Measurements from ENCODE around the gene TYK2. TPM values are rescaled to one million over a fixed set of nuclear protein-coding genes. Genes with fewer than 3 reads are reported as not detected.
"Not testable (repeated sequence)": the region's sequence is repeated elsewhere in the genome, so short reads cannot be mapped to it uniquely, and the experiment has no call there.

The TYK2 gene
- total RNA-seq, 2 experiments from 2014 or later: 277 to 296 TPM

DNA sequence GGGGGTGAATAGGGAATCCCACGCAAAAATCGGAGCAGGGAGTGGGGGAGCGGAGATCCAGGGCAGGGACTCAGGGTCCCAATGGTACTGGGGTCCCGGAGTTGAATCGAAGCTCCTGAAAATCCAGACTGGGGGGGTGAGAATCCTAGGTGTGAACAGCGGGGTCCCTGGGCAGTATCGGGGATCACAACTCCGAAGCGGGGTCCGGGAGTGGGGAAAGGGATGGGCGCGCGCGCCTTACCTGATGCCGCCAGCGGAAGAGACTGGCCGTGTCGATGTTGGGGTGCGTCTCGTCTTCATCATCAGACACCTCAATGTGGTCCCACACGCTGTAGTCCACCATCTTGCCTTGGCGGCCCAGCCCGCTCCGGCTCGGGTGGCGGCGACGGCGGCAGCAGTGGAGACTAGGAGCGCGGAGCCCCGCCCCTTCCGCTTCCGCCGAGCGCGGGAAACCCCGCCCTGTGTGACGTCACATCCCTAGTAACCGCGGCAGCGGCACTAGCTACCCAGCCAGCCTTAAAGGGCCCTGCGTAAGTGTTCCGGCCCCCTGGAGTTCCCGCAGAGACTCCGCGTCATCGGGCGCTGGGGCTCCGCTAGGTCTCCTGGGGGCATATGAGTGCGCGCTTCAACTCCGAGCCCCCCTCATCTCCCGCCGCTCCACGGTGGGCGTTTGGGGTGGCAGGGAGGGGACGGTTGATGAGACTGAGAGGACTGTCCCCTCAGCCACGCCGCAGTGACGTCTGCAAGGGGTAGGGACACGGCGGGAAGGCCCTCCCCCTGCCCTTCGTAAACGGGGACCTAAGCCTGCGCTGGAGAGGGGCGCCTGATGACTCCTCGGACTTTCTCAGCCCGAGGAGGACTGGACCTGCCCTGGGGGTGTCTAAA, 23.0 kb upstream of the TYK2 start, which contains the start of gene CDC37:
CDC37 (minus strand) TSS at position 406 of the 885 bp plus-strand sequence; CDS start at position 343, 63 bp downstream.
- Mint-ChIP-seq H3K36me3 (peaks cover 19% of the 10 kb centered on the region), H3K27ac (peak within 1 kb of the TSS; percentile 93), H3K9me3 (ENCODE audit: low read depth) (no peaks in the 10 kb centered on the region), H3K4me1 (peaks cover 60% of the 10 kb centered on the region), H3K27me3 (no peaks in the 10 kb centered on the region), H3K4me3 (peak within 1 kb of the TSS; percentile 97)
- CTCF ChIA-PET: interaction anchor here (0.6 to 23.2 kb wide), 30 partner anchors 12 to 462 kb away, joined by 3 to 1020 read pairs (median 4); partner anchors contain the start of genes CDKN2D, ICAM1, PDE4A and QTRT1
- ATAC-seq: peak; percentile 71
- DNase-seq: peak; percentile 98

DNA sequence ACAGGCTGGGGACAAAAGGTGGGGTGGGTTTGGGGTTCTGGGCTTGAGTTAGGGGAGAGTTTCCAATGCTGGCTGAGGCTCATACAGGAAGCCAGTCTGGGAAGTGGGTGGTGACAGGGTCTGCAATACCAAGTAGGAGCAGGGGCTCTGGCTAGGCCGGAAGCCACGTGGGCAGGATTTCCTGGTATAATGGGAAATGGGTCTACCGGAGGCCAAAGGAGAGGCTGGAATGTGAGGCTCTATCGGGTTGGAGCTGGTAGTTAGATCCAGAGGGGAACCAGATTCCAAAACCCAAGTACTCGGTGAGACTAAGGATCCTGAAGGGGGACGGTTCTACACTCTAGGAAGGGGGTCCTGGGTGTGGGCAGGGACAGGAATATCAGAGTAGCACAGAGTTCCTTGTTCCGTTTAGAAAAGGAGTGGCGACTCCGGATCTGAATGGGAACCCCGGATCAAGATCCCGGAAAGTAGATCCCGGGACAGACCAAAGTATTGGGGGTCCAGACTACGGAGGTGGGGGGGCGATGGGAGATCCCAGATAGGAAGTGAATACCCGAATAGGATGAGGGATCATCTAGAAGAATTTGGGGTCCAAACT, 22.2 kb upstream of the TYK2 start:
- CTCF ChIA-PET: interaction anchor here (1.2 to 23.2 kb wide), 14 partner anchors 10 to 166 kb away, joined by 3 to 1020 read pairs (median 16); partner anchors contain the start of genes CDKN2D, ICAM1 and PDE4A
- H3K27ac Mint-ChIP-seq: peak overlapping the region; percentile 93
- H3K4me3 Mint-ChIP-seq: peak overlapping the region; percentile 97
- peaks cover 22% of the 10 kb centered on the region for H3K36me3 Mint-ChIP-seq
- ATAC-seq (no peak), DNase-seq (peak; percentile 58)
- no peaks in the 10 kb centered on the region for H3K27me3 Mint-ChIP-seq
- H3K9me3 Mint-ChIP-seq (ENCODE audit: low read depth): no peaks in the 10 kb centered on the region
- H3K4me1 Mint-ChIP-seq: peaks cover 57% of the 10 kb centered on the region

DNA sequence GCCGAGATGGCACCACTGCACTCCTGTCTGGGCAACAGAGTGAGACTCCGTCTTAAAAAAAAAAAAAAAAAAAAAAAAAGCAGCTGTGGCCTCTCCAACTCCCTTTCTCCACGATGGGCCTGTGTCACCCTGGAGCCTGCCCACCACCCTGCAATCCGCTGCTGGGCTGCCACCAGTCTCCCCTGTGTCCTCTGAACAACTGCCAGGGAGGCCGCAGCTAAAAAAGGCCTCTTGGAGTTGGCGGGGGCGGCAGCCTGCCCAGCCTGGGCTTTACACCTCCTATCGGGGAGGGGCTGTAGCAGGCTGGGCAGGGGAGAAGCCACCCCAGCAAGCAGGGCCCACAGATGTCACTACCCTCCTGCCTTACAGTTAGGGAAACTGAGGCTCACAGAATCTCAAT, 19.5 kb upstream of the TYK2 start:
- no peaks in the 10 kb centered on the region for H3K27me3 Mint-ChIP-seq
- no peak for DNase-seq
- no peaks in the 10 kb centered on the region for H3K9me3 Mint-ChIP-seq (ENCODE audit: low read depth)
- H3K36me3 Mint-ChIP-seq: peaks cover 30% of the 10 kb centered on the region
- H3K27ac Mint-ChIP-seq: no peak overlapping the region
- ATAC-seq: no peak
- CTCF ChIA-PET: interaction anchor here (1.2 to 23.2 kb wide), 5 partner anchors 9 to 141 kb away, joined by 3 to 1020 read pairs (median 33); partner anchors contain the start of gene PDE4A
- H3K4me1 Mint-ChIP-seq: peaks cover 35% of the 10 kb centered on the region
- H3K4me3 Mint-ChIP-seq: no peak overlapping the region

DNA sequence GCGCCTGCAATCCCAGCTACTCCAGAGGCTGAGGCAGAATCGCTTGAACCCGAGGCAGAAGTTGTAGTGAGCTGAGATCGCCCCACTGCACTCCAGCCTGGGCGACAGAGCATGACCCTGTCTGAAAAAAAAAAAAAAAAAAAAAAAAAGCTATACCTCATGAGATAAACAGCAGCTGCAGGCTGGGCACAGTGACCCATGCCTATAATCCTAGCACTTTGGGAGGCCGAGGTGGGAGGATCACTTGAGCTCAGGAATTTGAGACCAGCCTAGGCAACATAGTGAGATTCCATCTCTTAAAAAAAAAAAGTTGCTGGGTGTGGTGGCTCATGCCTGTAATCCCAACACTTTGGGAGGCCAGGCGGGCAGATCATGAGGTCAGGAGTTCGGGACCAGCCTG, 19.0 kb upstream of the TYK2 start:
- DNase-seq; H3K4me3 Mint-ChIP-seq; H3K27me3 Mint-ChIP-seq; H3K9me3 Mint-ChIP-seq (ENCODE audit: low read depth); H3K27ac Mint-ChIP-seq; ATAC-seq: not testable (repeated sequence)
- Mint-ChIP-seq H3K36me3 (peaks cover 30% of the 10 kb centered on the region), H3K4me1 (peaks cover 35% of the 10 kb centered on the region)
- CTCF ChIA-PET: interaction anchor here (1.6 to 23.2 kb wide), 5 partner anchors 8 to 140 kb away, joined by 4 to 1020 read pairs (median 33); partner anchors contain the start of gene PDE4A

DNA sequence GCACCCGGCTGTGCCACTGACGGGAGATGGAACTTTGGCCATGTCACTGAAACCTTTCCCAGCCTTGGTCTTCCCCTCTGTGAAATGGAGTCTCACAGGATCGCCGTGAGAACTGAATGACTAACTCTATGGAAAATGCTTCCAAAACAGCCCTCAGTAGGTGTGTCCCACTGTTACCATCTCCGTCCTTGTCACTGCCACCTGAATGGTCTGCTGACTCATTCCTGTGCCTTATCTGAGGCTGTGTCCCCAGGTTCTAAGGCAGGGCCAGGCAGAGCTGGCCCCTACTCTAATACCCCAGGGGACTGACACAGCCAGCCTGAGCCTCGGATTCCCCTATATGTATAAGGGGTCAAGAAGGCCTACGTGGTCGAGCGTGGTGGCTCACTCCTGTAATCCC, 18.4 kb upstream of the TYK2 start:
- Mint-ChIP-seq H3K36me3 (peaks cover 33% of the 10 kb centered on the region), H3K4me1 (peaks cover 35% of the 10 kb centered on the region), H3K9me3 (ENCODE audit: low read depth) (no peaks in the 10 kb centered on the region), H3K4me3 (no peak overlapping the region), H3K27me3 (no peaks in the 10 kb centered on the region), H3K27ac (no peak overlapping the region)
- DNase-seq (no peak), ATAC-seq (no peak)
- CTCF ChIA-PET: interaction anchor here (1.6 to 23.2 kb wide), 5 partner anchors 8 to 140 kb away, joined by 4 to 1020 read pairs (median 33); partner anchors contain the start of gene PDE4A

DNA sequence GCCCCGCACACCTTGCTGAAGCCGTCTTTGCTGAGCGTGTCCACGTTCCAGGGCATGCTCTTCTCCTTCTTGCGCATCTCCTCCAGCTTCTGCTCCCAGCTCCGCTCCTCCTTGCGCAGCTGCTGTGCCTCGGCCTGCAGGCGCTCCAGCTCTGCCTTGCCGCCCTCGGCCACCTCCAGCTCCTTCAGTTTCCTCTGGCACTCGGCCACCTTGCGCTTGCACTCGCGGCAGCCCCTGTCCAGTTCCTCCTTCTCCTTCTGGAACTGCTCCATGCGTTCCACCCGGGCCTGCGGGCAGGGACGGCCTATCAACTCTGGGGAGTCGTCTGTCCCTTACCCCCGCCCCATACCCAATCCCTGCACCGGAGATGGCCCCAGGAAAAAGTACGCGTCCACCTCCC, 15.5 kb upstream of the TYK2 start:
- ATAC-seq: no peak
- DNase-seq: no peak
- H3K27me3 Mint-ChIP-seq: no peaks in the 10 kb centered on the region
- no peaks in the 10 kb centered on the region for H3K9me3 Mint-ChIP-seq (ENCODE audit: low read depth)
- no peak overlapping the region for H3K4me3 Mint-ChIP-seq
- H3K36me3 Mint-ChIP-seq: peaks cover 34% of the 10 kb centered on the region
- no peak overlapping the region for H3K27ac Mint-ChIP-seq
- CTCF ChIA-PET: interaction anchor here (0.9 to 12.5 kb wide), 2 partner anchors 126 to 140 kb away, joined by 3 to 339 read pairs; partner anchors contain the start of gene MRPL4
- peaks cover 20% of the 10 kb centered on the region for H3K4me1 Mint-ChIP-seq

DNA sequence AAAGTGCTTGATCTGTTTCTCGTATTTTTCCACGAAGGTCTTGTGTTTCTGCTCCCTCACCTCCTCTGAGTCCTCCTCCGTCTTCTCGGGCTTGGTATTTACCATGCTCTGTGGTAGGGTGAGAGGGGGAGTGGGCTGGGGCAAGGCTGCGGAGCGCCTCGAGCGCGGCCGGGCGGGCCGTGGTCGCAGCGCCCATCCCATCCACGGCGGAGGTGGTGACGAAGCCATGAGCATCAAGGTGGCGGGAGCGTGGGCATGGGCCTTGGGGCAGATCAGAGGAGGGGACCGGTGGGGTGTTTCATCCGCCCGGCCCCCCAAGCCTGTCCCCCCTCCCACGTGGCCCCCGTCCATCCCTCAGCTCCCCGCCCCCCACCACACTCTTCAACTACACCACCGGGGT, 15.1 kb upstream of the TYK2 start:
- H3K27me3 Mint-ChIP-seq: no peaks in the 10 kb centered on the region
- H3K4me3 Mint-ChIP-seq: no peak overlapping the region
- H3K4me1 Mint-ChIP-seq: peaks cover 18% of the 10 kb centered on the region
- ATAC-seq (no peak), DNase-seq (no peak)
- CTCF ChIA-PET: interaction anchor here (12.5 kb wide), 1 partner anchor 140 kb away, joined by 339 read pairs; the partner anchor contains the start of gene MRPL4
- no peaks in the 10 kb centered on the region for H3K9me3 Mint-ChIP-seq (ENCODE audit: low read depth)
- peaks cover 37% of the 10 kb centered on the region for H3K36me3 Mint-ChIP-seq
- no peak overlapping the region for H3K27ac Mint-ChIP-seq

DNA sequence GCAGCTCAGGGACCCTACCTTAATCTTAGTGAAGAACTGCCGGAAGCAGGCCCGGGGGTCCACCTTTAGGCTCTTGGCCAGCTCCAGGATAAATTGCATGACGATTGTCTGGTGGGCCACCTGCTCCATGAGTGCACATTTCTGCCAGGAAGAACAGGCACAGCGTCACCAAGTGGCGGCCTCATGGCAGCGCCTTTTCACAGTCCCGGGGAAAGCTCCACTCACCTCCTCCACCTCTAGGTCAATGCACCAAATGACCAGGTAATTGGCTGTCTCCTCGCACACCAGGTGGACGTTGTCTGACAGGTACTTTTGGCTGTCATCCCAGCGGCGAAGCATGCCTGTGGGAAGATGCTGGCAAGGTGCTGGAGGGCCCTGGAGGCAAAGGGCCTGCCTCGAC, 14.6 kb upstream of the TYK2 start:
- CTCF ChIA-PET: interaction anchor here (1.2 to 12.5 kb wide), 2 partner anchors 14 to 139 kb away, joined by 3 to 339 read pairs; partner anchors contain the start of genes MRPL4 and TYK2
- no peaks in the 10 kb centered on the region for H3K9me3 Mint-ChIP-seq (ENCODE audit: low read depth)
- no peak for DNase-seq
- no peak overlapping the region for H3K4me3 Mint-ChIP-seq
- H3K27ac Mint-ChIP-seq: no peak overlapping the region
- no peak for ATAC-seq
- H3K27me3 Mint-ChIP-seq: no peaks in the 10 kb centered on the region
- peaks cover 38% of the 10 kb centered on the region for H3K36me3 Mint-ChIP-seq
- peaks cover 14% of the 10 kb centered on the region for H3K4me1 Mint-ChIP-seq

DNA sequence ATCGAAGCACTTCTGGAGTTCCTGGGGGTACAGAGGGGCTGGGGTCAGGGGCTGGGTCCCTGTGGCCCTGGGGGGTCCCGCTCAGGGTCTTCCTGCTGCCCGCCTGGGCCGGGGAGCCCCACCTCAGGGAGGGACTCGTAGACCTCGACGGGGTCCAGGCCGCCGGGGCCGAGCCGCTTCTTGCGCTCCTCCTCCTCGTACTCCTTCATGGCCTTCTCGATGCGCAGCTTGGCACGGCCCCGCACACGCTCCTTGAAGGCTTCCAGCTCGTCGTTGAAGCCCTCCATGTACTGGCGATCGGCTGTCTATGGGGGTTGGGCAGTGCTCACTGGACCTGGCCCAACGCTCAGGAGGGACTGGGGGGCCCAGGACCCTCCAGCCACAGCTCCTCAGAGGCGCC, 12.8 kb upstream of the TYK2 start:
- CTCF ChIA-PET: interaction anchor here (0.6 to 12.5 kb wide), 7 partner anchors 12 to 177 kb away, joined by 3 to 339 read pairs (median 4); partner anchors contain the start of genes ICAM1, MRPL4 and TYK2
- DNase-seq (no peak), ATAC-seq (no peak)
- Mint-ChIP-seq H3K27ac (no peak overlapping the region), H3K36me3 (peaks cover 36% of the 10 kb centered on the region), H3K4me1 (peaks cover 12% of the 10 kb centered on the region), H3K4me3 (no peak overlapping the region), H3K9me3 (ENCODE audit: low read depth) (no peaks in the 10 kb centered on the region), H3K27me3 (no peaks in the 10 kb centered on the region)

DNA sequence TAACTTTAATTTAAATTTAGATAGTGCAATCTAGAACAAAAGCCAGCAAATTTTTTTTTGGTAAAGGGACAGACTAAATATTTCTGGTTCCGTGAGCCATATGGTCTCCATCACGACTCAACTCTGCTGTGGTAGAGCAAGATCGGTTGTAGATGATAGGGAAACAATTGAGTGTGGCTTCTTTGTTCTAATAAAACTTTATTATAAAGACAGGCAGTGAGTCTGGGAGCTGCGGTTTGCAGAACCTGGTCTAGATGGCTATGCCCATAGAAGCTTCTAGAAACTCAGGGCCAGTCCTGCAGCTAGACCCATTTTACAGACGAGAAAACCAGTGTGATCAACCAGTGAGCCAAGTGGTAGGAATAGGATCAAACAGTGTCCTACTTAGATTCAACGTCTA, 11.7 kb upstream of the TYK2 start:
- Mint-ChIP-seq H3K9me3 (ENCODE audit: low read depth) (no peaks in the 10 kb centered on the region), H3K27ac (no peak overlapping the region), H3K4me3 (no peak overlapping the region), H3K4me1 (peaks cover 6% of the 10 kb centered on the region), H3K36me3 (peaks cover 31% of the 10 kb centered on the region), H3K27me3 (no peaks in the 10 kb centered on the region)
- CTCF ChIA-PET: interaction anchor here (0.7 to 12.5 kb wide), 12 partner anchors 9 to 136 kb away, joined by 3 to 339 read pairs (median 8); partner anchors contain the start of genes CDC37, ICAM1, MRPL4 and RAVER1
- DNase-seq (no peak), ATAC-seq (no peak)

DNA sequence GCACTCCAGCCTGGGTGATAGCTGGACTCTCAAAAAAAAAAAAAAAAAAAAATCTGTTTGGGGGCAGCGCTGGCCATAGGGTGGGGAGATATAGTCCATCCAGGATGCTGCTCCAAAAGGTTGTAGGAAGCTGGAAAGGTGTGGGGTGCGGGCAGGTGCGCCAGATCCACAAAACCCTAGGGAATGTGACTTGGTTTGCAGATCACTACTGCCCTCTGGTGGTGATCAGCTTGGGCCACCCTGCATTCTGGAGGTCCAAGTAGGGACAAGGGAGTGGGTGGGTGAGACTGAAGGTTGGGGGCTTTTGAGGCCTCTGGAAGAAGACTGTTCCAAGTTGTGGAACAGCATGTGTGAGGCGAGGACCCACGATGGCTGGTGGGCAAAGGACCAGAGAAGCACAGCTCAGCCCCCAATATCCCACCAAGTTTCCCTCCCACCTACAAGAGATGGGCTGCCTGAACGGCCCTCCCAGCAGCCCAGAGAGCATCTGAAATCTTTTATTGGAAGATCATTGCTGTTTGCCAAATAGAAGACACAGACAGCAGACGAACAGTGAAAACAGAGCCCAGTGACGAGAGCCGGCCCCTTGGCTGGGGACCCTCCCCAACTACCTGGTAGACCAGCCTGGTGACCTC, 10.4 kb upstream of the TYK2 start:
- DNase-seq: peak; percentile 81
- no peak overlapping the region for H3K4me3 Mint-ChIP-seq
- H3K9me3 Mint-ChIP-seq (ENCODE audit: low read depth): no peaks in the 10 kb centered on the region
- peaks cover 24% of the 10 kb centered on the region for H3K36me3 Mint-ChIP-seq
- CTCF ChIA-PET: interaction anchor here (0.6 to 12.5 kb wide), 22 partner anchors 11 to 150 kb away, joined by 3 to 339 read pairs (median 4); partner anchors contain the start of genes CDC37, ICAM1, MRPL4 and TYK2
- peaks cover 6% of the 10 kb centered on the region for H3K4me1 Mint-ChIP-seq
- H3K27ac Mint-ChIP-seq: no peak overlapping the region
- ATAC-seq: peak; percentile 62
- no peaks in the 10 kb centered on the region for H3K27me3 Mint-ChIP-seq

DNA sequence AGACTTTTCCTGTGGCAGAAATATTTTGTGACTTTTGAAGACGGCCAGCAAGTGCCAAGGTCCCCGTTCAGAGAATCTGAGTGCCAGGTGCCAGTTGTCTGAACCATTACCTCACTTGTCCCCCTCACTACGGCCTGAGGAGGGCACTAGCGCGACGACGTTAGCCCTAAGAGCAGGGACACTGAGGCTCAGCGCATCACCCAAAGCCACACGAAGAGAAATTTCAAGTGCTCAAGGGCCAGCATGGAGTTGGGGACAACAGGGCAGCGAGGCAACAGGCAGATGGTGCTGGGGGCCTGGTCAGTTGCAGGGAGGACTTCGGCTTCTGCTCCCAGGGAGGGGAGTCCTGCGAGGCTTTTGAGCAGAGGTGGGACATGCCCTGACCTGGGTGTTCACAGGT, 9.5 kb upstream of the TYK2 start:
- ATAC-seq: no peak
- Mint-ChIP-seq H3K27me3 (no peaks in the 10 kb centered on the region), H3K4me3 (no peak overlapping the region), H3K4me1 (peaks cover 6% of the 10 kb centered on the region), H3K27ac (no peak overlapping the region), H3K36me3 (peaks cover 18% of the 10 kb centered on the region), H3K9me3 (ENCODE audit: low read depth) (no peaks in the 10 kb centered on the region)
- no peak for DNase-seq
- CTCF ChIA-PET: interaction anchor here (0.6 to 12.5 kb wide), 35 partner anchors 10 to 459 kb away, joined by 3 to 339 read pairs (median 6); partner anchors contain the start of genes CDC37, DNMT1, ICAM1 and ICAM5

All from activated CD8-positive, alpha-beta memory T cell treated with anti-CD3 and anti-CD28 coated beads, Interleukin-2, amount 10 ng/mL, durations not matched to agents 7 days and 5 days (primary cell).